ENCODE measurements around the gene SLC25A42. TPM values are rescaled to one million over a fixed set of nuclear protein-coding genes. Genes with fewer than 3 reads are reported as not detected.

SLC25A42 gene, protein sequence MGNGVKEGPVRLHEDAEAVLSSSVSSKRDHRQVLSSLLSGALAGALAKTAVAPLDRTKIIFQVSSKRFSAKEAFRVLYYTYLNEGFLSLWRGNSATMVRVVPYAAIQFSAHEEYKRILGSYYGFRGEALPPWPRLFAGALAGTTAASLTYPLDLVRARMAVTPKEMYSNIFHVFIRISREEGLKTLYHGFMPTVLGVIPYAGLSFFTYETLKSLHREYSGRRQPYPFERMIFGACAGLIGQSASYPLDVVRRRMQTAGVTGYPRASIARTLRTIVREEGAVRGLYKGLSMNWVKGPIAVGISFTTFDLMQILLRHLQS
- polyA plus RNA-seq (2013, experiment 1 of 2), result 8.1 TPM
- polyA plus RNA-seq (2013, experiment 2 of 2), result 7.2 TPM

DNA sequence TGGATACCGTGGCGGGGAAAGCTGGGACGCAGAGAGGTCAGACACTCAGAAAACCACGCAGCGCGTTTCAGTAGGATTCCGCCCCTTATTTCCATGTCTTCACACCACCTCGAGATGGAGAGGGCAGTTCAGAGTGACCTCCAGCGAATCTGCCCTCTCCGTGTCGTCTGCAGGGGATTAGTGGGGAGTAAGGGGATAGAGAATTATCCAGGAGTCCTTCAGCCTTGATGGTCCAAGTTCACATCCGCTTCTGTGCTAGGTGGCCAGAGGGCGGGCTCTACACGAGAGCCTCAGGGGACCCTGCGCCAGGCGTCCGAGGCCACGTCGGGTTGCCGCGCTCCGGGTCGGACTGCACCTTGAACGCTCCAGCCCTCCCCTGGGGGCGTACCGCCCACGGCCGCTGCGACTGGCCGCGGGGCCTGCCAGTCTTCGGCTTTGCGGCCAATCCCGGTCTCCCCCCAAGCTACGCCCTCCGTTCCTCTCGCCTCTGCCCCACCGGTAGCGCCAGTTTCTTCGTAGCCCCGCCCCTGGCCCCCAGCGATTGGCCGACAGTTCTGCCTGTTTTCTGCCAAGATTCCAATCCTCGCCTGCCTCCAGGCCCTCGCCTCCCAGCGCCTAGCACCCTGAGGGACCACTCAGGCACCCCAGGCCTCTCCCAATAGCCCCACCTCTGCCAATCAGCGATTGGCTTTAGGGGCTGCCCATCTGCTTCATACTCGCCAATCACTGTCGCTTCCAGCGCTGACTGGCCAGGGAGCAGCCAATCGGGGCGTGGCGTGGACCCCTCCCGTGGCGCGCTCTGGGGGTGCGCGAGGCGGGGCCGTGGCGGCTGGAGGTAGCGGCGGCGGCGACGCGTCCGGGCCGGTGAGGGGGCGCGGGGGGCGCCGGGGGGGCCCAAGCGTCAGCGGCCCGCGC lies at the start of gene SLC25A42:
Gene SLC25A42 (plus strand): TSS at position 812 of the 915 bp plus-strand sequence. CDS start 32,131 bp downstream, outside the sequence.
- no peak within 1 kb of the TSS for H2BK120ac ChIP-seq (ENCODE audit: low read depth, low read length)
- H2BK15ac ChIP-seq (ENCODE audit: low read depth, poor library complexity, severe bottlenecking), result no peak within 1 kb of the TSS
- no peak within 1 kb of the TSS for H2BK5ac ChIP-seq (ENCODE audit: low read depth, low read length, poor library complexity, severe bottlenecking)

DNA sequence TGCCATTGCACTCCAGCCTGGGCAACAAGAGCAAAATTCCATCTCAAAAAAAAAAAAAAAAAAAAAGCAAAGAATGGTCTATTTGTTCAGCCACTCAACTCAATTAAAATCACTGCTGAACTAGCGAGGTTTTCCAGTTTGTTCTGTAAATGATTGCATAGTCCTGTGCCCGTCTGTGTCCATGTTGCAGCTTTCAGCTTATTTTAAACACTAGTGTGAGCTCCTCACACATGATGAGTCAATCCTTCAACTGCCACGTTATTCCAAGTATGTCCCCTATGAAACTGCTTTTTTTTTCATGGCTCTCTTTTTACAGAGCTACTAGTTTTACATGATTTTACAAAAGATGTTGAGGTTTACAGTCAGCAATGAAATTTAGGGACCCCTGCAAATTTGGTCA lies 42.7 kb upstream of the SLC25A42 start:
- Histone ChIP-seq H2AK5ac (ENCODE audit: low read length, severe bottlenecking) (no peak overlapping the region), H3K4ac (ENCODE audit: low read depth in 1 of 2, low read length in 2 of 2) (no peak overlapping the region), H4K8ac (ENCODE audit: low read length) (no peak overlapping the region), H3K14ac (ENCODE audit: low read length in 2 of 2) (no peak overlapping the region), H3K18ac (ENCODE audit: low read depth in 1 of 2, low read length in 2 of 2) (no peak overlapping the region), H2BK120ac (ENCODE audit: low read depth, low read length) (no peak overlapping the region), H3K9me3 (ENCODE audit: control insufficient read depth, low read length) (no peaks in the 10 kb centered on the region), H4K91ac (ENCODE audit: low read length) (no peak overlapping the region), H3K27ac (ENCODE audit: low read length, poor library complexity, severe bottlenecking) (peak overlapping the region; percentile 87), H2BK15ac (ENCODE audit: low read depth, poor library complexity, severe bottlenecking) (no peak overlapping the region), H3K4me1 (ENCODE audit: control insufficient read depth, insufficient read depth, low read depth, low read length) (peaks cover 4% of the 10 kb centered on the region), H3K23ac (ENCODE audit: low read length in 2 of 2) (no peak overlapping the region), H3K36me3 (ENCODE audit: control insufficient read depth in 1 of 2, insufficient read depth in 2 of 2, low read depth in 1 of 2, low read length in 2 of 2) (peaks cover 53 to 71% of the 10 kb centered on the region in 2 experiments), H3K4me2 (ENCODE audit: low read length, poor library complexity, severe bottlenecking) (peak overlapping the region; percentile 21), H2BK12ac (ENCODE audit: low read length in 2 of 2) (no peak overlapping the region), H2BK5ac (ENCODE audit: low read depth, low read length, poor library complexity, severe bottlenecking) (no peak overlapping the region), H3K79me1 (replicated peaks; ENCODE audit: low read length, poor library complexity, severe bottlenecking) (peaks cover 25% of the 10 kb centered on the region), H2AFZ (ENCODE audit: low read depth, low read length) (no peak overlapping the region), H3K27me3 (ENCODE audit: control insufficient read depth in 1 of 2, insufficient read depth in 1 of 2, low read length in 2 of 2) (no peaks in the 10 kb centered on the region), H3K4me3 (ENCODE audit: insufficient read depth in 1 of 2, low read depth in 1 of 2, low read length in 2 of 2) (no peak overlapping the region), H3K9ac (ENCODE audit: low read length) (peak overlapping the region; percentile 63)
- WGBS, result 29% methylated on average over 3 of the region's 3 CpGs
- DNase-seq, result peak; percentile 76

More for the DNA sequence above, at the start of gene SLC25A42:
- Histone ChIP-seq H3K79me1 (replicated peaks; ENCODE audit: low read length, poor library complexity, severe bottlenecking) (peaks cover 11% of the 10 kb centered on the region), H2AFZ (ENCODE audit: low read depth, low read length) (peak within 1 kb of the TSS; percentile 86), H3K4me2 (ENCODE audit: low read length, poor library complexity, severe bottlenecking) (peak within 1 kb of the TSS; percentile 97), H3K18ac (ENCODE audit: low read depth in 1 of 2, low read length in 2 of 2) (peak within 1 kb of the TSS in 1 of 2 experiments; percentile 78), H4K91ac (ENCODE audit: low read length) (no peak within 1 kb of the TSS), H3K9me3 (ENCODE audit: control insufficient read depth, low read length) (no peaks in the 10 kb centered on the region), H2AK5ac (ENCODE audit: low read length, severe bottlenecking) (no peak within 1 kb of the TSS), H3K23ac (ENCODE audit: low read length in 2 of 2) (peak within 1 kb of the TSS in 1 of 2 experiments; percentile 79), H4K8ac (ENCODE audit: low read length) (peak within 1 kb of the TSS; percentile 78), H3K4me3 (ENCODE audit: insufficient read depth in 1 of 2, low read depth in 1 of 2, low read length in 2 of 2) (peak within 1 kb of the TSS; percentile 82 to 91), H3K9ac (ENCODE audit: low read length) (peak within 1 kb of the TSS; percentile 85), H3K27me3 (ENCODE audit: control insufficient read depth in 1 of 2, insufficient read depth in 1 of 2, low read length in 2 of 2) (no peaks in the 10 kb centered on the region), H3K4ac (ENCODE audit: low read depth in 1 of 2, low read length in 2 of 2) (peak within 1 kb of the TSS in 1 of 2 experiments; percentile 51), H3K4me1 (ENCODE audit: control insufficient read depth, insufficient read depth, low read depth, low read length) (peaks cover 22% of the 10 kb centered on the region), H3K36me3 (ENCODE audit: control insufficient read depth in 1 of 2, insufficient read depth in 2 of 2, low read depth in 1 of 2, low read length in 2 of 2) (peaks cover 10 to 30% of the 10 kb centered on the region in 2 experiments), H2BK12ac (ENCODE audit: low read length in 2 of 2) (peak within 1 kb of the TSS in 1 of 2 experiments; percentile 15), H3K14ac (ENCODE audit: low read length in 2 of 2) (peak within 1 kb of the TSS in 1 of 2 experiments; percentile 53), H3K27ac (ENCODE audit: low read length, poor library complexity, severe bottlenecking) (no peak within 1 kb of the TSS)
- peak; percentile 100 for DNase-seq
- WGBS, result 6% methylated on average over 54 of the region's 77 CpGs

DNA sequence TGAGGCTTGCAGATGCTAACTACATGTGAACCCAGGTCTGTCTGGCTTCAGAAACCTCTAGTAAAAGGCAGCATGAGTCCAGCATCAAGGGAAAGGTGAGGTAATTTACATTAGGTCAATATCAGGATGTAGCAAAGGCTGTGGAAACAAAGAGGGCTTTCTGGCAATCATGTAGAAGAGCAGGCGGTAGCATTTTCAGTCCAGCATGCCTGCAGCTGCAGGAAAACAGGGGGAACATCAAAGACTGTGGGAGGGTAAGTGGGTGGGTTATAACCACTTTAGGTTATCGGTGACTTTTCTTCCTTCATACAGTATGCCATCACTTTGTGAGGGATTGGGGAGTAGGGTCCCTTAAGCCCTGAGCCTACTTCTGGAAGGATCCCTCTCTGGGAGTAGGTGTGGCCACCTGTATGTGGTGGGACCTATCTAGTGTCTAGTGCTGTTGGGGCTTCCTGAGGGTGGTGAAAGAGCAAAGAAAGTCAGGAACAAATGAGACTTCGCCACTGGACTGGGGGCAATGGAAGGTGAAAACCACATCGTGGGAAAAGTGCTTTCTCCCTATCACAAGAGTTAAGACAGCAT lies 41.3 kb upstream of the SLC25A42 start:
- Histone ChIP-seq H3K23ac (ENCODE audit: low read length in 2 of 2) (no peak overlapping the region), H3K4me1 (ENCODE audit: control insufficient read depth, insufficient read depth, low read depth, low read length) (peaks cover 3% of the 10 kb centered on the region), H3K79me1 (replicated peaks; ENCODE audit: low read length, poor library complexity, severe bottlenecking) (peaks cover 26% of the 10 kb centered on the region), H2AFZ (ENCODE audit: low read depth, low read length) (no peak overlapping the region), H2BK5ac (ENCODE audit: low read depth, low read length, poor library complexity, severe bottlenecking) (no peak overlapping the region), H3K4ac (ENCODE audit: low read depth in 1 of 2, low read length in 2 of 2) (no peak overlapping the region), H3K4me2 (ENCODE audit: low read length, poor library complexity, severe bottlenecking) (no peak overlapping the region), H4K8ac (ENCODE audit: low read length) (no peak overlapping the region), H3K27ac (ENCODE audit: low read length, poor library complexity, severe bottlenecking) (no peak overlapping the region), H4K91ac (ENCODE audit: low read length) (no peak overlapping the region), H2BK15ac (ENCODE audit: low read depth, poor library complexity, severe bottlenecking) (no peak overlapping the region), H2BK120ac (ENCODE audit: low read depth, low read length) (no peak overlapping the region), H3K14ac (ENCODE audit: low read length in 2 of 2) (no peak overlapping the region), H3K4me3 (ENCODE audit: insufficient read depth in 1 of 2, low read depth in 1 of 2, low read length in 2 of 2) (no peak overlapping the region), H3K27me3 (ENCODE audit: control insufficient read depth in 1 of 2, insufficient read depth in 1 of 2, low read length in 2 of 2) (no peaks in the 10 kb centered on the region), H3K9ac (ENCODE audit: low read length) (no peak overlapping the region), H3K36me3 (ENCODE audit: control insufficient read depth in 1 of 2, insufficient read depth in 2 of 2, low read depth in 1 of 2, low read length in 2 of 2) (peaks cover 55 to 71% of the 10 kb centered on the region in 2 experiments), H2BK12ac (ENCODE audit: low read length in 2 of 2) (no peak overlapping the region), H2AK5ac (ENCODE audit: low read length, severe bottlenecking) (no peak overlapping the region), H3K18ac (ENCODE audit: low read depth in 1 of 2, low read length in 2 of 2) (no peak overlapping the region), H3K9me3 (ENCODE audit: control insufficient read depth, low read length) (no peaks in the 10 kb centered on the region)
- WGBS, result 99% methylated on average over 3 of the region's 4 CpGs
- DNase-seq, result no peak

Measured in mesenchymal stem cell (in vitro differentiated cells and primary cell).